ENCODE results near the gene RHCE. TPM values are rescaled to one million over a fixed set of nuclear protein-coding genes. Genes with fewer than 3 reads are reported as not detected.

Gene RHCE
- total RNA-seq, result 0.14 and 0.21 TPM in 2 replicates

GRCh38 chr1:25420715-25421114, at the start of gene RHCE:
Gene RHCE, minus strand, starts transcription at chr1:25420825. Its CDS starts 39 bp downstream, at chr1:25420786.

GRCh38 chr1:25430073-25430966, 9.7 kb upstream of the RHCE start, which contains the start of gene MACO1:
Gene MACO1, plus strand, starts transcription at chr1:25430897. Its CDS starts 202 bp downstream, at chr1:25431099.

GRCh38 chr1:25338188-25338981, 82.2 kb downstream of the RHCE start, which contains the start of gene TMEM50A:
Gene TMEM50A, plus strand, starts transcription at chr1:25338334. Its CDS starts 2,153 bp downstream, at chr1:25340487.

Other genes starting within 250 kb of the RHCE start
- gene SYF2, start 188.3 kb downstream of the RHCE start, total RNA-seq, result 27.4 and 29.1 TPM in 2 replicates
- 30.0 and 35.7 TPM in 2 replicates for gene RSRP1, start 173.4 kb downstream of the RHCE start, total RNA-seq
- not detected in 2 replicates for gene RHD, start 148.3 kb downstream of the RHCE start, total RNA-seq
- 74.2 and 106 TPM in 2 replicates for gene TMEM50A, start 82.5 kb downstream of the RHCE start, total RNA-seq
- gene MACO1, start 10.1 kb upstream of the RHCE start, total RNA-seq, result 12.9 and 13.2 TPM in 2 replicates
- 33.9 and 34.5 TPM in 2 replicates for gene LDLRAP1, start 122.8 kb upstream of the RHCE start, total RNA-seq
- 0.65 and 1.1 TPM in 2 replicates for gene MAN1C1, start 196.0 kb upstream of the RHCE start, total RNA-seq

All from airway epithelial cell (primary cell).